Stimulated activated CD4-positive, alpha-beta T cell treated with anti-CD3 and anti-CD28 coated beads, TNF-alpha, amount 100 ng/mL, for 1 hour (primary cell): ENCODE measurements around the gene LUZP2.

ENCODE experiments used
- DNase-seq, 3 donors: peaks; one replicate each; pipeline ENCODE4 v3.0.0-alpha.2; 2020; ENCODE audit warnings: low read depth in 3 of 3, low spot score in 1 of 3

Gene LUZP2

DNA sequence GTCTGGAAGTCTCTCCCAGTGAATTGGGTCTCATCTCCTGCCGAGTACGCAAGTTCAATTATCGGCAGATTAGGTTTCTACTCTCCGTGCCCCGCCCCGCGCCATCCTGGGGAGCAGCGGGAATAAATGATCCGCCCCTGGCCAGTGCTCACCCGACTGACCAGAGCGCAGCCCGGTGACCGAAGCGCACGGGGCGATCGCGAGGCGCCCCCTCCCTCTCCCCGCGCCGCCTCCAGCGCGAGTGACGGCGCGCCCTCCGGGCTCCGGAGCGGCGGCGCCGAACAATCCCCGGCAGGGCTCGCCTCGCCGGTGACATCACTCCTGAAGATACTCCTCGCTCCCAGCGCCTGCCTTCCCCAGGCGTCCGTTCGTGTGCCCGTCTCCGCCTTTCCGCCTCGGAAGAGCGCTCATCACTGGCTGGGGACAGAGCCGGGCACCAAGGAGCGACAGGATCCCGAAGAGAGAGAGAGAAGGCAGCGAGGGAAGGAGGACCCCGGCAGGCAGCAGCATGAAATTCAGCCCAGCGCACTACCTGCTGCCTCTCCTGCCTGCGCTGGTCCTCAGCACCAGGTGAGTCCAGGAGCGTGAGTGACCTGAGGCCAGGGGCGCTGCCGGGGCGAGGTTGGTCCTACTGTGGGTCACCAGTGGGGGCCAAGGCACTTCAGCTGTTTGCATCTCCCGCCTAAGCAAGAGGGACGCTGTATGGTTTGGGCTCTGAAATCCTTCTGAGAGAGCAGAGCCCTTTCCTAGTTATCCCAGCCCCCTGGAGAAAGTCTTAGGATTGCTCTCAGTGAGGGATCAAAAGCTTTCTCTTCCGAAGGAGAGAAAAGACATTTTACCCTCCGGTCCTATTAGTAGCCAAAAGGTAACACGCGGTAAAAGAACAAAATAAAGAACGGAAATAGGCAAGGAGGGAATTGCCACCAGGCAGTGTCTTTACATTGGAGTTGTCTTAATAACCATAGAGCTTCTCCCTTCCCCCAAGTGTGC lies at the start of gene LUZP2:
LUZP2 (plus strand) TSS at position 318 of the 990 bp plus-strand sequence.
- DNase-seq, result no peak

DNA sequence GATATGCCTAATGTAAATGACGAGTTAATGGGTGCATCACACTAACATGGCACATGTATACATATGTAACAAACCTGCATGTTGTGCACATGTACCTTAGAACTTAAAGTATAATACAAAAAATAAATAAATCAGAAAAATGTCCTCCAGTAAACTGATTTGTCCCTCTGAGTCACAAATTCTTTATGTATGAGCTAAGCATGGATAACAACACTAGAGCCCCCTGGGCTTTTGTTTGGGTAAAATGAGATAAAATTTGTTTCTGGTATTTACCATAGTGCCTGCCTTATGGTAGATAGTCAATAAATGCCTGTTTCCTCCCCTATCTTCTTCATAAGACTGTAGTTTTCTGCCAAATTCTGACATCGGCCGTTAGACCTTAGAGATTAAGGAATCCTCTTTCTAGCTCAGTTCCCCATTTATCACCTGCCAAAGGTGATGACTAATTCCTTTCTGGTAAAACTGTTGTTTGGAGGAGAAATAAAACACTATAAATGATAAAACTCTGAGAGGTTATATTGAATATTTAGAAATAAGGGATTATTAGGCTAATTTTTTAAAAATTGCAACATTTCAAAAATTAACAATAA lies 43.6 kb upstream of the LUZP2 start:
- no peak for DNase-seq

DNA sequence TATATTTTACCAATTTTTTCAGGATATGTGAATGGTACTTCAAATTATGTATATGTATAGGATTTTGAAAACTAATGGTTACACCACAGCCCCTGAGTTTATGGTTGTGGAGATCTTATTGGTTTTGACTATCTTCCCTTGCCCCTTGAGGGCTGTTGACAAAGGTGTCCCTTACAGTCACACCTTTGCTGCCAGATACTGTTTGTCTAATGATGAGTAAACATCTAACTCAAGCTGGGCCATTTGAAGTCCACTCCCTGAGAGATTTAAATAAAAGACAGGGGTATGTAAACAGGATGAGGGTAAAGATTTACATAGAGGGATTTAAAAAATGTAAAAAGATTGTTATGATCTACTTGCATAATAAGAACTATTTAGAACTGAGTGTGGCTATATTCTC lies 38.9 kb upstream of the LUZP2 start:
- no peak for DNase-seq

DNA sequence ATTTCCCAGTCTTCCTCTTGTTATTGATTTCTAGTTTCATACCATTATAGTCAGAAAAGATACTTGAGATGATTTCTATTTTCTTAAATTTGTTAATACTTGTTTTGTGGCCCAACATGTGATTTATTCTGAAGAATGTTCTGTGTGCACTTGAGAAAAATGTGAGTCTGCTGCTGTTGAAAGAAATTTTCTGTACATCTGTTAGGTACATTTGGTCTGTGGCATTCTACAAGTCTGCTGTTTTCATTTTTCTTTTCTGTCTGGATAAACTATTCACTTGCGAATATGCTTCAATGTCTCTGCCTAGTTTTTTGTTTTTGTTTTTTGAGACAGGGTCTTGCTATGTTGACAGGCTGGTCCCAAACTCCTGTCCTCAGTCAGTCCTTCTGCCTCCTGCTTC lies 26.4 kb upstream of the LUZP2 start:
- no peak for DNase-seq

DNA sequence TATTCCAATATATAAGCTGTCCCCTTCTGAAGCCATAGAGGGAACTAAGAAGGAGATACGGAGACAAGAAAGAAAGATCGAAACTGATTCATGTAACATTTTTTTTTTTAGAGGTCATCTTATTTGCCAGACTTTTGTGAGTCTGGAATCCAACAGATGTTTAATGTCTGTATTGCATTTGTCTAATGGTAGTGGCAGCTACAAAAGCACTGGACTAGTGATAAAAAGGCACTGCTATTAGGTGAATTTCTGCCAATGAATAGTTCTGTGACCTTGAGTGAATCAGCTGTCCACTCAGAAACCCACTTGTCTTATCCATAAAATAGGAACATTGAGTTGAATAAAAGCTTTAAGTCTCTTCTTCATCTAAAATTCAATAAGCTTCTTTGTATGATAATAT lies 25.8 kb upstream of the LUZP2 start:
- no peak for DNase-seq

DNA sequence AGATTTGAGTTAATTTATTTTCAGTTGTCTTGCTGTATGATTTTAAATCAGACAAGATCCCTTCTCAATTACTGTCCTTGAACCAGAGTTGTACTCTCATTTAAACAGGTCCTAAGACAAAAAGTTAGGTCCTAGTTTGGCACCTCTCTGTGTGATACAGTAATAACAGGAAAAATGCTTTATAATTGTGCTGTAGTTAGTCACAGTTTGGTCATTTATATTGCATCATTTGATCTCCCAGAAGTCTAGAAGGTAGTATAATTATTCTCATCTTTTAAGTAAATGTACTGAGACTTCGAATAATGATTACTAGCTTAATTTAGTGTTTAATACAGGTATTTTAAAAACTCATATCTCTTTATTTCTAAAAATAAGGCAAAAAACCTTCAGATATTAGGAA lies 18.1 kb upstream of the LUZP2 start:
- no peak for DNase-seq

DNA sequence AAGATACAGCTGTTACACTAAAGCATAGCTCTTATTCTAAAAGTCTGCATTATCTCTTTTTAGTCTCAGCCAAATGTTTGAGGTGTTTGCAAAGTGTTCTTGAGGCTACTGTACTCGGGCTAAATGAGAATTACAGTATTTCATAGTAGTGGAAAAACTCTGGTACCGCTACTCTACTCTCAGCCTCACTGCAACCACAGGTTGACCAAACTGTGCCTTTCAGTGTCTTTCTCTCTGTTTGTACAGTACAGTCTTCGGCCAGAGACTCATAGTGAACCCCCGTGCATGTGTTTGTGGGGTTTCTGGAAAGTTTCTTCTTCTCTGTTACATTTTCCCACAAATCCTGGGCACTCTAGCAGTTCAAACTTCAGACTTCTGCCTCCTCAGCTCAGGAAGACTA lies 7.4 kb upstream of the LUZP2 start:
- DNase-seq, result no peak

DNA sequence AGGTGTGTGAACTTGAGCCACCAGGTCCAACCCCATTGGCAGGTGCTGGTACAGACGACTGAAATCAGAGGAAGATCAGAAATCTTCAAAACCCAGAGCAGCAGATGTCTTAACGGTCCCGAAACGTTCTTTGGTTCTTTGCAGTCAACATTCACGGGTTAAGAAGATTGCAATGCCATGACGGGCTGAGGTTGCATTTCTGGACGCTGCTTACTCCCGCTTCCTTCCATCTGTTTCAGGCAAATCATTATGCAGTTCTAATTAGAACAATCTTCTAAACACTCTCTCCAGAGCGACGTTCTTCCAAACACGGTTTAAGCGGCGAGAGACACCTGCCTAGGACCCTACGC lies 492 bp upstream of the LUZP2 start:
- no peak for DNase-seq

DNA sequence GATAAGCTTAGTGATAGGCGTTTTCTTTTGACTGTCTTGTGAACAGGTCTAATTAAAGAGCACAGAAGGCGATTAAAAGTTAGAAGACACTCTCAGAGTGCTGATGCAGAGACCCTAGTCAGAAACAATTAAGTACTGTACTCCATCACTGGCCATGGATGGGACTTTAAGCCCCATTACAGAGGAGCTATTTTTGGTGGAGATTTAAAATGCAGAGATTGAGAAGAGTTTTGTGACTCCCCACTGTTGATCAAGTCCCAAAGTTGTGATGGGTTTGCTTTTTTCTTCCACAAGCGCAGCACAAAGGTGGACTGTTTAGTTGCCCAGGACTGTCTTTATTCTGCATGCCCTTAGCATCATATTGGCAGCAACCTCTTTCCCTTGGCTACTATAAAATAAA lies 978 bp downstream of the LUZP2 start:
- DNase-seq, result no peak

DNA sequence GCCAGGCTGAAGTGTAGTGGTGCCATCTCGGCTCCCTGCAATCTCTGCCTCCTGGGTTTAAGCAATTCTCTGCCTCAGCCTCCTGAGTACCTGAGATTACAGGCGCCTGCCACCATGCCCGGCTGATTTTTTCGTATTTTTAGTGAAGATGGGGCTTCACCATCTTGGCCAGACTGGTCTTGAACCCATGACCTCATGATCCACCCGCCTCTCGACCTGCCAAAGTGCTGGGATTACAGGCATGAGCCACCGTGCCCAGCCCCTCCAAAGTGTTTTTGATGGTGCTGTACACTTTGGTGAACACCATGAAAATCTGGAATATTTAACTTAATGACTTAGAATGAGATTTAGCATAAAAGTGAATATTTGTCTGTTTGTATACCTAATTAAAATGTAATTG lies 5.6 kb downstream of the LUZP2 start:
- no peak for DNase-seq

DNA sequence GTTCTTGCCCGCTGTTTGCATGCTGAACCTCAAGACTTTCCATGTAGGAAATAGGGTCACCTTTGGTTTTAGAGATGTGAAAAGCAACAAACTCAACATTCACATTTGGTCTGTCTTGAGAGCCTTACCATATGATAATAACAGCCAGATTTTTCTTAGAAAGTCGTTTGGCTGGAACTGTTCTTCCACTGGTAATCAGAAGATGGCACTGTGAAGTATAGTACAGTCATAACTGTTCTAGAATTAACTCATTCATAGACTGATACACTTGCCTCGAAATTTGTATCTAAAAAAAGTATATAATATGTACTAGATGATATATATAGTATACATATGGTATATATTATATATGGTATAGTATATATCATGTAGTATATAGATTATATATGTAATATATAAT lies 12.3 kb downstream of the LUZP2 start:
- no peak for DNase-seq

DNA sequence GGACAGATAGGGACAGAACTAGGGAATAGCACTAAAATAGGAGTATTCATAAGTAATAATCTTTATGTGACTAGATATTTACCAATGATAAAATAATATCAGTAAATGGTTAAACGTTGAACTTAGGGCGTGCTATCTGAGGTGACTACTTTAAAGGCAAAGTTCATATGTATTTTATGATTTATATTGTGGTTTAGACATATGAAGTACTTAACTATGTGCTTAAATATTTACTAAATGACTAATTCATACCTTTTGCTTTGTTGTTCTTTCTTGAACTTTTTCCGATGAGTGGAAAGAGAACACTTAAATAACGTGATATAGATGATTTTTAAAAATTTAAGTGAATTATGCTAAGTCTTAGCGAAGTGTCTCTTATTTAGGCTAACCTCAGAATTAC lies 14.7 kb downstream of the LUZP2 start:
- DNase-seq, result no peak

DNA sequence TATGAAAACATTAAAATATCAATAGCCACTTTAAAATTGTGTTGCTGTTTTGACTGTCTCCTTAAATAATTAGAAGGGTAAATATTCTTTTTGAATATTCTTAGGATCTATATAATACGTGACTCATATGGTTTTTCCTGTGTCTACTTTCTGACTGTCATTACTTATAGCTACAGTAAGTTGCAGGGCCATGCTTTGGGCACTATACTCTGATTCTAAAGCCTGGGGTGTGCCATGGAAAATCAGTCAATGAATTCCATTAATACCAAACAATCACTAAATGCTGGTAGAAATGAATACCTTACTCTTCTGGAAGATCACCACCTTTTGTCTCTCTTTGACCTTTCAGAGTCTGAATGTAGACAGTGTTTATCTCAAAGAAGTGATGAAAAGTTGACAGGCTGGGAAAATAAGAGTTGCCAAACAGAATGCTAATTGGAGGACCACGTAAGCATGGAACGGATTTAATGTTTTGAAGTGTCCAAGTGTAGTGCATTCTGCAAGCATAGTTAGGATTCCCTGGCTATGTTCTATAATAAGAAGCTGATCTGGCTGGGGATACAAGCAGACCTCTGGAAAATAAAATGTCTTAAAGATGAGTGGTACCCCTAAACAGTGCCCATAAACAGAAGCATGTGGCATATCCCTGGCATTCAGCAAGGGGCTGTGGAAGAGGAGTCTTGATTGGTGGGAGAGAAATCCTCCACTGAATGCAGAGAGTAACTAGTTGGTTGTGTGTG lies 16.8 kb downstream of the LUZP2 start:
- DNase-seq, result no peak

DNA sequence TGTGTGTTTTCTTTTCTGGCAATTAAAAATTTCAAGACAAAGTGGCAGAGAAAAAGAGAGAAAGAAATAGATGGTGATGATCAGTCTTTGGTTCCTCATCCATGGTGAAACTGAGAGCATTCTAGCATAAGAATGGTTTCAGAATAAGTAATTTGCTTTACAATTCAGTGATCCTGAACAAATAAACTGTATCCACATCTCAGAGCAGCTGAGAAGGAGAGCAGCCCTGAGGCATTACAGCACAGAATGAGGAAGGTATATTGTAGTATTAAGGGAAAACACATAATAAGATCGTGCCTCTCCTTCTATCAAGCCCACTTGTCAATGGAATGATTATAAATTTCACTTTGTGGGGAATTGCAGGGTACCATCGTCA lies 17.4 kb downstream of the LUZP2 start:
- no peak for DNase-seq

DNA sequence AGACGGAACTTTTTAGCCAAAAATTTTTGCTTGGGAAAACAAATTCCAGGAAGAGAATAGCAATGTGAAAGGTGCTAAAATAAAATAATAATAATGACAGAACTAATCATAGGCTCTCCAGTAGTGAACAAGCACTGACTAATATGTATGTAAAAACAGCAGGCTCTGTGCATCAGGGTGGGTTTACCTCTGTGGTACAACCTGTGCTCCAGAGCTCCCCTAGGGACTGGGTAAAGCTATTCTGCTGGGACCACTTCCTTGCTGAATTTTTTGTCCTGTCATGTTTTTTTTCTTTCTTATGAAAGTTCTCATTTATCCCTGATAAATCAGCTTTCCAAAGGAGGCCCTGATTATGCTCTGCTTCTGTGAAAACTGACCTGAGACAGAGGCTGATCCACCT lies 18.8 kb downstream of the LUZP2 start:
- DNase-seq, result no peak

DNA sequence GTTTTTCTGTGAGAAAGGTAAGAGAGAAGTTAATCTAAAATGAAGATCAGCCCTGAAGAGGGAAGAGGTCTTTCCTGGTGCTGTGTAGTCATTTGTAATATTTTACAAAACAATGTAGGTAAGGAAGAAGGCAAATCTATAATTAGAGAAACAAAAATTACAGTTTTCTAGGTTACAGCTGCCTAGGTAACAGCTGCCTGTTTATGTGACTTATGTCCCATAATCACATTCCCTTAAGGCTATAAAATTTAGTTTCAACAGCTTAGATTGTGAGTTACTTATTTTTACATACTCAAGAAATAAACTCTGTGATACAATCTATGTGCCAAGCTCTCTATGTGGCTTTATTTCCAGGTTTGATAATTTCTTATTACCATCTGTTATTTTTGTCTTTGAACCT lies 19.8 kb downstream of the LUZP2 start:
- DNase-seq, result no peak

DNA sequence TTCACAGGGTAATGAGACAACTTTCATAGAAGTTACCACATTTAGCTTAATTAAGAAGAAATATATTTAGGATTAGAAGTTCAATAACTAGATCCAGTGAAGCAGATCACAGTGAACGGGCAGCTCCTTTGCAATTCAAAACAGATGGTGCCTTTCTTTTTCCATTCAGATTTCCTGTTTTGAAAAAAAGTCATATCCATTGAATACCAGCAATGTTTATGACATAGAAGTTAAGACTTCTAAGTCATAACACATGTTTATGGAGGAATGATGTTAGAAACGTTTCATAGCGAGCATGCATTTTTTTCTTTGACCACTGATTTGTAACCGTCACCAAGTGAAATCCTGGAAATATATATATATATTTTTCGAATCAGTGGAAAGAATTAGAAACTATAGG lies 24.7 kb downstream of the LUZP2 start:
- no peak for DNase-seq

DNA sequence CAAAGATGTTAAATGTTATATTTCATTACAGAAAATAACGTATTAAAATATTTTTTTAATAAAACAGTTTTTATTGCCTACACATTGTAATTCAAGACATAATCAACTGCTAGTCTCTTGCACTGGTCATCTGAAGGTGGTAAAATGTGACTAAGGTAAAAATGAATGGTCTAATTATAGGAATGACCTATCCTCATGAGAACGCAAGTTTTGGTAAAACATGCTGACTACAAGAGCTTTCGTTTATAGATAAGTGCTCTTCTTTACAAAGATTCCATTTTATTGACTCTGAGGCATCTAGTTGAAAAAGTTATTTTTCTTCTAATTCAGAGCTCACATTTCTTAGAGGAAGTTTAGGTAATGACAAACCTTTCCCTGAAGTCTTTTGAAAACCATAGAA lies 27.3 kb downstream of the LUZP2 start:
- no peak for DNase-seq

DNA sequence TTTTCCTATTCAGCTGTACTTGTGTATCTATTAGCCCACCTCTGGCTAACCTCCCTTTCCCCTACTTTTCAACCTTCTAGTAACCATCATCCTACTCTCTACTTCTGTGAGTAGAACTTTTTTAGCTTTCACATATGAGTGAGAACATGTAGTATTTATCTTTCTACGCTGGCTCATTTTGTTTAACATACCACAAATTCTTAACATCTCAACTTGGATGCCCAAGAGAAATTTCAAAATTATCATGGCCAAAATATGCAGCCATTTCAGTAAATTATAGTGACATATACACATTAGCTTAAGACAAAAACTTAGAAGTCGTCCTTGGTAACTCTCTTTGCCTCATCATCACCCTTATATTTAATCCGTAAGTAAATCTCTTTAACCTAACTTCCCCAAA lies 34.7 kb downstream of the LUZP2 start:
- DNase-seq, result no peak

DNA sequence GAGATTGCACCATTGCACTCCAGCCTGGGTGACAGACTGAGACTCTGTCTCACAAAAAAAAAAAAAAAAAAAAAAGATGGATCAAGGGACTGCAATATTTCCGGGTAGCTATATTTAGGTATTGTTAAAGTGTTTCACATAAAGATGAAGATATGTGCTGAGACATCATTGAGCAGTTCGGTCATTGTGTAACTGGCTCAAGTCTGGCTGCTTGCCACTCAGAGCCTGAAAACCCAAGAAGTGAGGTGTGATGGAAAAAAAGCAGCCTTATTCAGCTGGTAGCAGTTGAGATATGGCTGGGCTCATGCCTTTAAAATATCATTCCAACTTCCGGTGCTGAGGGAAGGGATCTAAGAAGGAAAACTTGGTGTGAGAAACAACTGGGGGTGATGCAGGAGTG lies 46.9 kb downstream of the LUZP2 start:
- DNase-seq, result no peak

DNA sequence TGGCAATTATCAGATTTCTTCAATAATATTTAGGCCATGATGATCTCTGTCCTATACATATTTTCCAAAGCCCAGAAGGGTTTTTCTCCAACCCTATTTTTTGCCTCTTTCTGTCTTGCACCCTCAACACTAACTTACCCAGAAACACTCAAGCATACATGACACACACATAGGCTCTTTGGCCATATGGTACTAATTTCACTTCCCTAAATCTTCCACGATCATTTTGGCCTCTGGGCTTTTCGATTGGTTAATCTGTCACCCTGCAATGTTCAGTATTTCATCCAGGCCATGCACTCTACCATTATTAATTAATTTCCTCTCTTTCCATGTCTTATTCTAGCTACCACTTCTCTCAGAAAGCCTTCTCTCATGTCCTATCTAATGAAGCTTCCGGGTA lies 59.8 kb downstream of the LUZP2 start:
- DNase-seq, result no peak

DNA sequence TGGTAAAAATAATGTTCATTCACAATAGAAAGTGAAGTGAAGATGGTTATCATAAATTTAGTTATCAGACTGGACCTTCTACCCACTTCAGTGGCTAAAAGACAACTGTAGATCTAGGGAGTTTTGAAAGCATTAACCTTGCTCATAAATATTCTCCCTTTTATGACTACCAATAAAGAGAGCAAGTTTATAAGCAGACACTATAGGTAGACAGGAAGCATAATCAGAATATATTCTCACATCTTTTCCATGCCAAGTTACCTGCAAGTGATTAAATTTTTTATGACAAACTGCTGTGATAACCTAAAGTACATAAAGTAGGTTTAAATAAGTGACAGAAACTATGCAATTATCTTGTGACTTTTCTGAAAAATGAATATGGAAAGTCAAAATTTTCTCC lies 62.5 kb downstream of the LUZP2 start:
- no peak for DNase-seq
